GM18508 (cell line): ENCODE results near the gene THRB.

Source experiments
- ATAC-seq: cut with Tn5 transposase; IDR thresholded peaks from one replicate; pipeline ENCODE4 v1.9.1; 2021; ENCODE audit warnings: moderate number of reproducible peaks; ENCODE audit not compliant: insufficient read depth, unreplicated experiment

The THRB gene

DNA sequence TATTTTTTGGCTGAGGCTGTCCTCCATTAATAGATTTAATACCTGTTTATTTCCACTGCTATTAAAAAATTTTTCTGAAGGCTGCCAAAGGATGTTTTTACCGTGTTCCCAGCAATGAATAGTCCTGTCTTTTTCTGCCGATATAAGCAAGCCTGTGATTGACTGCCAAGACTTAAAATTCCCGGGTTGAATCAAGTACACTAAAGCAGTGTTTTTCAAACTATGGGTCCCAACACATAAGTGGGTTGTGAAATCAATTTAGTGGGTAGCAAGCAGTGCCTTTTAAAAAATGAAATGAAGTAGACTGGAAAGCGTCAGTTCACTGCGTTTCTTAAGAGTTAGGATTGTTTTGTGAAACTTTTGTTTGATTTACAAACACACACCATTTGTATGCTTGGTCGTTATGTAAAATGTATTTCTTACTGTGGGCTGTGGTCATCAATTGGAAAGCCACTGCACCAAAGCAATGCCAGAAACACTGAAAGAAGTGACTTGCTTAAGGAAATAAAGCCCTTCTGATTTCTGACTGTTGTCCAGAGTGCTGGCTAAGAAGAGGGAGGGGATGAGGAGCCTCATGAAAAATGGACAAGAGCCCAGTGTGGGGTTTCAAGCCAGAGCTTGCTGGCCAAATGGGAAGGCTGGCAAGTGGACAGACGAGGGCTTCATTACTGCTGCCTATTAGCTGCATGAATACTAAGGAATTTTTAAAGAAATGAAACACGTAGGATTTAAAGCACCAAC, 206.0 kb downstream of the THRB start:
- no peak for ATAC-seq

DNA sequence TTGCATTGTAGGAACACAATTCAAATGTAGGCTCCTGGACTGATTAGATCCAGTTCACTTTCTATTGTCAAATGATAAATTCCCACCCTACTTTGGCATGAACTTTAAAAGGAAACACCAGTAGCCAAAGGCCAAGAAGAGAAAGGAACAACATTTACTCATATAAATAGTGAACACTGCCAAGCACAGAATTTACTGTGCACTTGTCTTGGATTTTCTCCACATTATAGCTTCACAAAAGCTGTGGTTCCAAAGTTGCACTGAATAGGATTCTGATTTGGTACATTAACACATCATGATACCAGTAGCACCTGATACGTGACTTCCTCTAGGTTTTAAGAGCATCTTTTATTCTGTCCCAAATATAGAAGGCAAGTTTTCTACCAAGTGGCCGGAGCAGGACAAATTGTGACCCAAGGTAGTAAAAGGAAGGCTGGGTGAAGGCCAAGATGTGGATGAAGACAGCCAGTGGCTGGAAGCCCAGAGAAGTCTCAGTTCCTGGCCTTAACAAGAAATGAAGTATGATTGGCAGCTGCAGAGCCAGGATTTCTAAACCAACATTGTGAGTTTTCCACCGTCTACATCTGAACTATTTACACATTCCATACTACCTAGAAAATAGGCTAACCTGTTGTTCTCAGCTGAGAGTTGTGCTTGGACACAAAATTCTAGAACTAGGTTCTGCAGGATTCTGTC, 206.7 kb downstream of the THRB start:
- ATAC-seq: no peak

DNA sequence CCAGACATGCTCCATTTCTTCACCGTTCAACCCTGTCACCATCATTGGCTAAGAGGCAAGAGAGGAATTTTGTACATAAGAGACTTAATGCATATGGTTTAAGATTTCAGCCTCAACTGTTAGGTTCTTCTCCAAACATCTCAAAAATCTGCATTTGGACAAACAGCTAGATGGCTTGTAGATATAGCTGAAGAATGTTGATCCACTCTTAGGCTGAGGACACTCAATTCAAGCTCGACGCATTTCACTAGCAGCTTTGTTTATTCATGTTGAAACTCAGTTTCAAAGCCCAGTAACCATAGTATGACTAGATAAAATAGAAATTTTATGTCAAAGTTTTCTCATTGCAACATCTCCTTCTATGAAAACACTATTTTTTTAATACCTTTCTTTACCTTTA, 208.2 kb downstream of the THRB start:
- ATAC-seq: no peak

DNA sequence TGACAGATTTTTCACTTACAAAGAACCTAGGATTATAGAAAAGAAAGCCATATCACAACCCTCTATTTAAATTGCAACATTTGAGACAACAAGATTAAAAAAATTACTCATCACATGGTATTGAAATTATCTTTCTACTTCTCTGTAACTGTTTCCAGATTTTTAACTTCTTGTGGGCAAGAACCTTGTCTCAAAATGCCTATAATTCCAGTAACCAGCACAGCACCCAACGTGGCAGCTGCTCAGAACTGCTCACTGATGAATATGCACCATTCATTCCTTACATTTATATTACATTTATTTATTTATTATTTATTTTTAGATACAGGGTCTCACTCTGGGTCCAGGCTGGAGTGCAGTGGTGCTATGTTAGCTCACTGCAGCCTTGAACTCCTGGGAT, 216.1 kb downstream of the THRB start:
- no peak for ATAC-seq

DNA sequence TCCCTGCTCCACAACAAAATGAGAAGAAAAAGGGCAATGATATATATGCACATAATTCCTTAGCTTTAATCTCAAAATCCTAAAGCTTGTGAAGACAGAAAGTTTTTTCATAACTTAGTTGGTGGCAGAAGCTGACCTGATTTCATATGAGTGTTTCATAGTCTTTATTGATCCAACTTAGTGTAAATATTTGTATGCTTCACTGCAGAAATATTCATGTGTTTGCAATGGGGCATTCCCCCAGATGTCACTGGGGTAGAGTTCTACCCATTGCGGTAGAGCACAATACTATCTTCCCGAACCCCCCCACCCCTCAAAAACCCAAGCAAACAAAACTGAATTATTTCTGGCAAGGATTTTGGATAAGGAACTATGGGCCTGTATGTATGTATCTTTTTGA, 221.2 kb downstream of the THRB start:
- no peak for ATAC-seq

DNA sequence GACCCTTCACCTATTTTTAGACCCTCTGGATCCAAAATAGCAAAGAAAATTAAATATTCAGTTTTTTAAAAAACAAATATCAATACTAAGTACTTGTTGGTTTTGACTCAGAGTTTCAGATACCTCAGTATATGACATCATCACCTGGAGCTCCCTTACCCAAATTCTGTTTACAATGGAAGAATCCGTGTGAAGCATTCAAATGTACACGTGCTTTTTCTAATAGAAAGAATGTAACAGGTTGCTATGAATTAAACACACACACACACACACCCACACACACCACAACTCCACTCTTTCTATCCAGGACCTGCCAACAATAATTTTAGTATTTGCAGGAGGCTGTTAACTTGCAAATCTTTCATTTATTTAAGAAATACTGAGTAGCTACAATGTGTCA, 221.8 kb downstream of the THRB start:
- no peak for ATAC-seq

DNA sequence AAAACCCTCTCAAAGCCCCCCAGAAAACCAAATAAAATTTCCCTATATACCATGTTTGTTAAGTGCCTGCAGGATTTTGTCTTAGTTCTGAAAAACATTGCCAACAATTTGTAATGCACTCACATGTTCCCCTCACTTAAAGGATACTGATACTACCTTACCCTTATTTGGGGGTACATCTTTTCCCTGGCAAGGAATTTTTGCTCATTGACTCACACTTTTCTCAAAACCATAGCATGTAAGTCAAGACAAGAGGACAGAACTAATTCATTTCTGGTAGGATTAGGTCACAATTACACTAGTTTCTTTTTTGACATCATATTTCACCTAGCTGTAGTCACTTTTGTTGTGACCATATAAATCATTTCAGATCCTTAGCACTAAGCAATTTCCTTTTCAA, 222.2 kb downstream of the THRB start:
- ATAC-seq: no peak

DNA sequence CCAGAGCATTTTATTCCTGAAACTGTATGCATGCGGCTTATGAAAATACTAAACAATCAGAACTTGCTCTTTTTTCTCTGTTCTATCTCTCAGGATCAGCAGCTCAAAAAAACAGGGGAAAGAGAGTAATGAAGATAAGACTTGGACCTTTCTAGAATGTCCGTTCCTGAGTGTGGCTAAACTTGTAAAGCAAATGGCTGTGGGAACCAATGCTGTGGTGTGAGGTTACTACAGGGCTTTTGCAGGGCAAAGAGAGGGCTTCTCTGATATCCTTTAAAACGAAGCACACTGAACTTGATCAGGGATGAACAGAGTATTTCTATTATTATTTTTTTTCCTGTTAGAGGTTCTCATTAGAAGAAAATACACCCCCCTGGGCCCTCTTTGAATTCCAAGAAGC, 223.4 kb downstream of the THRB start:
- no peak for ATAC-seq

DNA sequence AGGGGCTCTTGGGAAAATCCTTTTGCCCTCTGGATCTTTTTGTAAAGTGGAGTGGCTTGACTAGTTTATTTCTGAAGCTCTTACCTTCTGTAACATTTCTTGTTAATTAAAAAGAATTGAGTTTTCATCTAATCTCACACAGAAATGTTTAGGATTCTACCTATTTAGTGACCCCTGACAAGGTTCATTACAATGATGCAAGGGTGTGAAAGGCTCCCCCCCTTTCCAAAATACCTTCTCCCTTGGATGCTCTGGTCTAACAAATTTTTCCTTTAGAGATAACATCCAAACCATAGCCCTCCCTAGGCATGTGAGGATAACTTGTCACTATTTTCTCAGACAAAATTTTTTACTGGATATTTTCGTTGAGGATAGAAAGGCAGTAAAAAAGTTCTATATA, 223.9 kb downstream of the THRB start:
- ATAC-seq: no peak

DNA sequence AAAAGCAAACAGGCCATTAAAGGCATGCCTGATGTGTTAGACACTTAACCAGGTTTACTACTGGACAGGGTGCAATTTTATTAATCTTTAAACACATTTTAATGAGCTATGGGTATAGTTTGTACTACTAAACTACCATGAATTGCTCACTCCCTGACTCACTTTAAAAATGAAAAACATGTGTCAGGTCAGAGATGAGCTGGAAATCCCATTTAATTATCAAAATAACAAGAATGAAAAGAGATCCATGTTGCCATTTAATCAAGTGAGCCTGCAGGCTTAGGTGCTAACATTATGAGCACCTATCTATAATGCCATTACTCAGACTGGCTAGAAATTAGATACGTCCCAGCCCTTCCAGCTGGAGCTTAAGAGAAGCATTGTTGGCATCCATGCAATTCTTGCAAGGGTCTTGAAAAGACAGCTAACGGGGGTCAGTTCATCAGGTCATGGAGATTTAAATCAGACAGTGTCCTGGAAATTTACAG, 224.4 kb downstream of the THRB start:
- ATAC-seq: no peak

DNA sequence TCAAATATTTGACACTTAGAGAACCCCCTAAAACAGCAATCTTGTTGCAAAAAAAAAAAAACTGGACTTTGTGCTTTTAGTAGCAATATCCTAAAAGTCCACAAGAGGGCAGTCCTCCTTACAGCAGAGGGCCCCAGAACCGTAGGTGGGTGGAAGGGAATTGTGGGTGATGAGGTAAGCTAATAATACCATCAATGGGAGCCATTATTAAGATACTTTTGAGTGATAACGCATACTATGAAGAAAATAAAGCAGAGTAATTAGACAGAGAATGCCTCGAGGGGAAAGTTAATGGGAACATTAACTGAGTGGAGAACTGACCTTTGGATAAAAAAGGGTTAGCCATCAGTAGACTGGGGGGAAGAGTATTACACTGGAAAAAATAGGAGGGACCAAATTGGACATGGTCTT, 229.9 kb downstream of the THRB start:
- ATAC-seq: peak; percentile 81

DNA sequence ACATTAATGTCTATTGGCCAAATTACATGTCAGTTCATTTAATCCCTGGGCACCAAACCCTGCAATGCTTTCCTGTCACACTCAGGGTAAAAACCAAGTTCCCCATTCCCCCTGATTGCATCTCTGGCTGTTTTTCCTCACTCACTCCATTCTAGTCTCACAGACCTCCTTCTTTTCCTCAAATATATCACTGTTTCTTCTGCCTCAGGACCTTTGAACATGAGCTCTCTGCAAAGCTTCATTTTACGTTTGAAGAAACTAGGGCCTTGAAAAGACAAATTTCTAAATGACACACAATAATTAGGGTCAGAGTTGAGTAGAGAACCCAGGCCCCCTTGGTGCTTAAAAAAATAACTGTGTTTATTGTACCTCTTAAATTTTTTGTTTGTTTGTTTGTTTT, 230.6 kb downstream of the THRB start:
- ATAC-seq: no peak

DNA sequence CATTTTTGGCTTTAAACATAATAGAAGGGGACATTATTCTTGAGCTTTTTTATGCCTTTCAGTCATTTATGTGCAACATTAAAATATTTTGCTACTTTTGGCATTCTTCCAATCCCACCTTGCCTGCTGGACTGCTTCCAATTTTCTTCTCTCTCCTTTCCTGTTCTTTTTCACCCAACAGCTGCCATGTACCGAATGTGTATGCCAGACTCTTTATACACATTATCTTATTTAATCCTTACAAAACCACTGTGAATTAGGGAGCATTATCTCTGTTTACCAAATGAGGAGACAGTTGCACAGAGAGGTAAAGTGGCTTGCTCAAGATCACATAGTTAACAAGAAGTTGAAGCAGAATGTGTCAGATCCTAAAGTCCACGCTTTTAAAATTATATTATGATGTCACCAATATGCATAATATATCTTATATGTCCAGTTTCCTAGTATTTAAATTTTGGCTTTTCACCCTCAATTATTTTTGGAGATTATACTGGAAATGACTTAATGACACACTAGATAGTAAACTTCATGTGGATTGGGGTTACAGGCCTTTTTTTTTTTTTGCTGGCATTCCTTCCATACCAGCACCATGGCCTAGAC, 231.5 kb downstream of the THRB start:
- ATAC-seq: no peak

DNA sequence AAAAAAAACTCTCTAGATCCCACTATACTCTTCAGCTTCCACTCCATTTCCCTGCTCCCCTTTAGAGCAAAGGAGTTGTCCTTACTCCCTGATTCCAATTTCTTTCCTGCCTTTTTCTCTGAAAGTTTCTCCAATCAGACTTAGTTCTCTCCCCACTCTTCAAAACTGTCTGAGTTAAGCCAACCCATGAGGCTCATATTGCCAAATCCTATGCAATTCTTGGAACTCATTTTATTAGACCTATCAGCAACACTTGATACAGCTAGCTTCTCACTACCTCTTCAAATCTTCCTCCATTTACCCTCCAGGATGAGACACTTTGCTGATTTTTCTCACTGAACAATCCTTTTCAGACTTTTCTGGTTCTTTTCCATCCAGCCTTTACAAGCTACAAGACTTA, 233.1 kb downstream of the THRB start:
- ATAC-seq: no peak

DNA sequence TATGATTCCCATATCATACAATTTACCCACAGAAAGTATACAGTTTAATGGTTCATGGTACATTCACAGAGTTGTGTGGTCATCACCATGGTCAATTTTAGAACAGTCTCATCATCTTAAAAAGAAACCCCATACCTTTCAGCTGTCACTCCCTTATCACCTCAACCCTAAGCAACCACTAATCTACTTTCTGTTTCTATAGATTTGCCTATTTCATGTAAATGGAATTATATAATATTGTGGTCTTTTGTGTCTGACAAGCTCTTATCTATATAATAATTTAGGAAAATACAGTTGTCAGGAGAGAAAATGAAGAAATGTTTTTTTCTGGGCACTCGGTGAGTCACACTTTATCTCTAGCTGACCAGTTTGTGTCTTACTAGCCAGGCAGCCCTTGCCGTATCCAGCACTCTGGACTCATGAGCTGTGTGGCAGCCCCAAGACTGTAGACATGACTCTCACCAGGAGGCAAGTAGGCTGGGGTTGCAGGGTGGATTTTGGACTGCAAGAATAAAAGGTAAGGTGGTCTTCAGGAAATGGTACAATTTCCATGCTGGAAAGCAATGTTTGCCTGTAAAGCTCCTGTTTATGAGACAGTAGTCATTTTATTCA, 234.6 kb downstream of the THRB start:
- ATAC-seq: no peak

DNA sequence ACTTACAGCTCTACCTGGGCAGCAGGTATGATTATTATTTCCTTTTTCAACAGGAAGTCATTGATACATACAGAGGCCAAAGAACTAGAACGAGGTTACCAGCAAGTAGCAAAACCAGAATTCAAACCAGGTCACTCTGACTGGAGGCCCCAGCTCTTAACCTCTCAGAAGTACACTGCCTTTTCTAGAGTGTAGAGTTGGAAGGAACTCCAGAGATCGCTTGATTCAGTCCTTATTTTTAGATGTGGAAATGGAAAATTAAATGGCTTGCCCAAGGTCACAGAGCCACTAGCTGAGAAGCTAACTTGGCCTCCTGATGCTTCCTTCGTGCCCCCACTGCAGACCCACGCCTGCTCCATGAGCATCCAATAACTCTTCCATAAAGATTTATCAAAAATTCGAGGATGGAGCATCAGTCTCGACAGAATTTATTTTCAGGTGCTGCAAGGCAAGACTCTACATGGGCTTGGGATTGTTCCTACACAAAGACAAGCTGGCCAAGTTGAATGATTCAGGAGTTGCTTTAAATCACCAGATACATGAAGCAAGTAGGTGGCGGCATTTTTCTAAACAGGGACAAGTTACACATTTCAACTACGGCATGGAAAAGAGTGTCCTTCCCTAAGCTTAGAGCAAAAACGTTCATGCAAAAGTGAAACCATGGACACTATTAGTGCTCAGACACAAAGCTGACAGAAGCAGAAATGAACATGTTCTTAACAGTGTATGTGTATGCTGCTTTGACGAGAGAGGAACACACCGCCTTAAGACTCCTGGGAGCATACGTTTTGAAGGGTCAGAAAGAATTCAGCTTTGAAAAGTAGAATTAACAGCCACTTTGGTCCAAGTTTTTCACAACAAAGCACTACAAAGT, 235.7 kb downstream of the THRB start:
- no peak for ATAC-seq

DNA sequence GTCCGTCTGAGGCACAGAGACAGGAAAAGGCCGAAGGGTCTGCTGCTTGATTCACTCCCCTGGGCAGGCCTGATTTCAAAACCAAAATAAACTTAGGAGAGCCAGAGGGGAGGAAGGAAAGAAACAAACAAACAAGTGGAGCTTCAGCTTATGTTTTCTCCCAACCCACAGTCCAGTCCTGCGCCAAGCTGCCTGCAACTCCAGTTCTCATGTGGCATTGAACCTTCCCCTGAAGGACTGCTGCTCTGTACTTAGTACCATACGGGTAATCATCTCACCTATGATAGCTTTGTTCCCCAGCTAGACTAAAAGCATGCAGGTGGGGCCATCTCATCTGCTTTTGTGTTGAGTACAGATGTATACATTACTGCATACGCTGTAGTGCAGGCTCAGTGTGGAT, 236.4 kb downstream of the THRB start:
- no peak for ATAC-seq

DNA sequence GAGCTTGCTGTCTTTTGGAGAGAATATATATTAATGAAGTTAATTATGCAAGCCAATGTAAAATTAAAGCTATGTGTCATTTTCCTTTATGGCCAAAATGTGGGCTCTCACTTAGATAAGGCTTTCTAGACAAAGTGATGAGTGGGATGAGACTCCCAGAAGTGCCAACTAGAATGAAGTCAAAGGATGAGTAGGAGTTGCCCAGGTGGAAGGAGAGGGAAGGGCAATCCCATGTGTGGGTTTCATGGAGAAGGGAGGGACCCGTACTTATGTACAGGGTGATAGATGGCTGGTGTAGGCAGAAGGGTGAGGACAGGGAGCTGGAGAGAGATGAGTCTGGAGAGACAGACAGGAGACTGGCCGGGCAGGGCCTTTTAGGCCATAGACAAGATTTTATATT, 239.2 kb downstream of the THRB start:
- no peak for ATAC-seq

DNA sequence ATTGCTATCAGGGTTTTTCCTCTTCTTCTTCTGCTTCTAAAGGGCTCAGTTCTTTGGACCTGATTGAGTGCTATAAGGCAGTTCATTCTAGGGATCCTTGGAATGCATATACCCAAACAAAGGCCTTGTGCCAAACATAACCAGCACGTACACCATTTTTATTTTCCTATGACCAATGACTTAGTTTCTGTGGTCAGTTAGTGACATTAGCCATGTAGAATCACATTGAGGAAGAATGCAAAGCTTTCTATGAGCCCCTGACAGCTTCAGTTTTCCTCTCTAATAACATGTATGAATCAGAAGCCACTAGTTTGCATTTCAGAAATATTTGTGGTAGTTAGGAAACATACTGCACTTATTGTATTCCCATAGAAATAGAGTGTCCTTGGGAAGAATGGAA, 240.0 kb downstream of the THRB start:
- ATAC-seq: no peak

DNA sequence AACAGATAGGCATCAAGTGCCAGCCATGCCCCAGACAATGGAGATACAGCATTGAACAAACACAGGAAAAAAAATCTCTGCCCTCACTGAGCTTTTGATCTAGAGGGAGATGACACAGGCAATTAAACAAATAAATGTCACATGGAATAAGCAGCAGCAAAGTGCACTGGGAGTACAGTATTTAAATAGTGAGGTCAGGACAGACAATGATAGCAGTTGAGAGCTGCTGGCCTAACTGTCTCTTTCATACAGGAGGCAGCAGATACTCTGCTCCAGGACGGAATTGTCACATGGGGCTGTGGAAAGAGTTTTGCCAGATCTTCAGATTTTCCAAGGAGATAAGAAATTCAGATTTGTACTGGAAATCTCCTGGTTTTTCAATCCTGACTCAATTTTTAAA, 241.3 kb downstream of the THRB start:
- ATAC-seq: no peak
